ENCODE data around the gene NCBP3. TPM values are rescaled to one million over a fixed set of nuclear protein-coding genes. Genes with fewer than 3 reads are reported as not detected.
A peak's percentile ranks its signal among the peaks of the same experiment; 100 is the strongest.
"Not testable (repeated sequence)": the region's sequence is repeated elsewhere in the genome, so short reads cannot be mapped to it uniquely, and the experiment has no call there.

Gene NCBP3
- total RNA-seq, 2 experiments from 2014 or later = 46.3 to 48.7 TPM

GRCh38 chr17:3800362-3801271, 45.4 kb downstream of the NCBP3 start, which contains the start of gene ITGAE:
ITGAE (minus strand) TSS chr17:3801188; CDS start chr17:3801144, 44 bp downstream.
- Mint-ChIP-seq H3K27ac (peak within 1 kb of the TSS; percentile 90), H3K4me3 (peak within 1 kb of the TSS; percentile 81)
- CTCF ChIA-PET = interaction anchor here (0.8 to 3.3 kb wide), 8 partner anchors 11 to 62 kb away, joined by 3 to 31 read pairs (median 4); no protein-coding TSS in a partner anchor

GRCh38 chr17:3799181-3799945, 46.7 kb downstream of the NCBP3 start:
- ATAC-seq (no peak), DNase-seq (no peak)
- Mint-ChIP-seq H3K27ac (peak overlapping the region; percentile 86), H3K27me3 (peaks cover 2% of the 10 kb centered on the region), H3K4me1 (peaks cover 86% of the 10 kb centered on the region), H3K36me3 (peaks cover 25% of the 10 kb centered on the region), H3K4me3 (peak overlapping the region; percentile 81), H3K9me3 (ENCODE audit: low read depth) (no peaks in the 10 kb centered on the region)
- CTCF ChIA-PET = interaction anchor here (0.6 to 3.3 kb wide), 4 partner anchors 12 to 1359 kb away, joined by 3 to 31 read pairs (median 4); no protein-coding TSS in a partner anchor

More at GRCh38 chr17:3800362-3801271, 45.4 kb downstream of the NCBP3 start, which contains the start of gene ITGAE:
- H3K36me3 Mint-ChIP-seq = peaks cover 23% of the 10 kb centered on the region
- ATAC-seq = peak; percentile 8
- H3K4me1 Mint-ChIP-seq = peaks cover 84% of the 10 kb centered on the region
- no peaks in the 10 kb centered on the region for H3K9me3 Mint-ChIP-seq (ENCODE audit: low read depth)
- peak; percentile 61 for DNase-seq
- peaks cover 2% of the 10 kb centered on the region for H3K27me3 Mint-ChIP-seq

GRCh38 chr17:3798273-3799180, 47.5 kb downstream of the NCBP3 start:
- Mint-ChIP-seq H3K27ac (peak overlapping the region; percentile 86), H3K27me3 (peaks cover 2% of the 10 kb centered on the region), H3K4me3 (peak overlapping the region; percentile 81), H3K36me3 (peaks cover 25% of the 10 kb centered on the region), H3K9me3 (ENCODE audit: low read depth) (no peaks in the 10 kb centered on the region), H3K4me1 (peaks cover 87% of the 10 kb centered on the region)
- DNase-seq (no peak), ATAC-seq (no peak)
- CTCF ChIA-PET = interaction anchor here (0.8 to 3.3 kb wide), 2 partner anchors 60 to 87 kb away, joined by 3 to 31 read pairs; no protein-coding TSS in a partner anchor

GRCh38 chr17:3796822-3797170, 49.2 kb downstream of the NCBP3 start:
- DNase-seq = peak; percentile 86
- CTCF ChIA-PET = interaction anchor here (0.8 to 3.5 kb wide), 11 partner anchors 25 to 168 kb away, joined by 3 to 27 read pairs (median 6); partner anchors contain the start of gene NCBP3
- Mint-ChIP-seq H3K9me3 (ENCODE audit: low read depth) (no peaks in the 10 kb centered on the region), H3K4me3 (peak overlapping the region; percentile 81), H3K4me1 (peaks cover 85% of the 10 kb centered on the region), H3K27ac (peak overlapping the region; percentile 86), H3K36me3 (peaks cover 27% of the 10 kb centered on the region), H3K27me3 (peaks cover 3% of the 10 kb centered on the region)
- ATAC-seq = peak; percentile 41

GRCh38 chr17:3796110-3796821, 49.8 kb downstream of the NCBP3 start:
- Mint-ChIP-seq H3K4me3 (peak overlapping the region; percentile 81), H3K36me3 (peaks cover 30% of the 10 kb centered on the region), H3K27me3 (peaks cover 6% of the 10 kb centered on the region), H3K9me3 (ENCODE audit: low read depth) (no peaks in the 10 kb centered on the region), H3K27ac (peak overlapping the region; percentile 86), H3K4me1 (peaks cover 85% of the 10 kb centered on the region)
- DNase-seq = peak; percentile 99
- CTCF ChIA-PET = interaction anchor here (0.6 to 3.5 kb wide), 14 partner anchors 8 to 169 kb away, joined by 3 to 27 read pairs (median 6); partner anchors contain the start of gene NCBP3
- peak; percentile 64 for ATAC-seq

- peak; percentile 66 for DNase-seq
- CTCF ChIA-PET = interaction anchor here (0.9 to 3.5 kb wide), 11 partner anchors 9 to 112 kb away, joined by 3 to 27 read pairs (median 6); no protein-coding TSS in a partner anchor
- peak; percentile 14 for ATAC-seq
- peak overlapping the region; percentile 86 for H3K27ac Mint-ChIP-seq
- H3K4me3 Mint-ChIP-seq = peak overlapping the region; percentile 81
- H3K9me3 Mint-ChIP-seq (ENCODE audit: low read depth) = no peaks in the 10 kb centered on the region
- H3K4me1 Mint-ChIP-seq = peaks cover 86% of the 10 kb centered on the region
- H3K36me3 Mint-ChIP-seq = peaks cover 29% of the 10 kb centered on the region
- H3K27me3 Mint-ChIP-seq = peaks cover 6% of the 10 kb centered on the region
These were observed 50.5 kb downstream of the NCBP3 start for GRCh38 chr17:3795390-3796102.

GRCh38 chr17:3794557-3795389, 51.3 kb downstream of the NCBP3 start:
- peak overlapping the region; percentile 81 for H3K4me3 Mint-ChIP-seq
- H3K27ac Mint-ChIP-seq = peak overlapping the region; percentile 86
- H3K27me3 Mint-ChIP-seq = peaks cover 6% of the 10 kb centered on the region
- CTCF ChIA-PET = interaction anchor here (0.9 to 3.5 kb wide), 8 partner anchors 9 to 112 kb away, joined by 3 to 27 read pairs (median 3); no protein-coding TSS in a partner anchor
- peaks cover 33% of the 10 kb centered on the region for H3K36me3 Mint-ChIP-seq
- peaks cover 90% of the 10 kb centered on the region for H3K4me1 Mint-ChIP-seq
- ATAC-seq (peak; percentile 58), DNase-seq (peak; percentile 88)
- no peaks in the 10 kb centered on the region for H3K9me3 Mint-ChIP-seq (ENCODE audit: low read depth)

GRCh38 chr17:3794152-3794551, 51.9 kb downstream of the NCBP3 start:
- ATAC-seq; H3K27ac Mint-ChIP-seq; H3K27me3 Mint-ChIP-seq; H3K9me3 Mint-ChIP-seq (ENCODE audit: low read depth); DNase-seq; CTCF ChIA-PET; H3K4me3 Mint-ChIP-seq: not testable (repeated sequence)
- peaks cover 31% of the 10 kb centered on the region for H3K36me3 Mint-ChIP-seq
- peaks cover 91% of the 10 kb centered on the region for H3K4me1 Mint-ChIP-seq

GRCh38 chr17:3793258-3793657, 52.8 kb downstream of the NCBP3 start:
- not testable (repeated sequence) for H3K9me3 Mint-ChIP-seq (ENCODE audit: low read depth); H3K4me3 Mint-ChIP-seq; ATAC-seq; DNase-seq; H3K27ac Mint-ChIP-seq; H3K27me3 Mint-ChIP-seq
- Mint-ChIP-seq H3K36me3 (peaks cover 28% of the 10 kb centered on the region), H3K4me1 (peaks cover 90% of the 10 kb centered on the region)
- CTCF ChIA-PET = interaction anchor here (2.0 kb wide), 1 partner anchor 53 kb away, joined by 4 read pairs; the partner anchor contains the start of gene NCBP3

- H3K27me3 Mint-ChIP-seq = peaks cover 6% of the 10 kb centered on the region
- DNase-seq (no peak), ATAC-seq (no peak)
- no peaks in the 10 kb centered on the region for H3K9me3 Mint-ChIP-seq (ENCODE audit: low read depth)
- H3K27ac Mint-ChIP-seq = no peak overlapping the region
- CTCF ChIA-PET = interaction anchor here (1.5 to 2.0 kb wide), 3 partner anchors 35 to 54 kb away, joined by 4 to 8 read pairs (median 5); partner anchors contain the start of gene NCBP3
- peaks cover 30% of the 10 kb centered on the region for H3K36me3 Mint-ChIP-seq
- H3K4me1 Mint-ChIP-seq = peaks cover 88% of the 10 kb centered on the region
- no peak overlapping the region for H3K4me3 Mint-ChIP-seq
These were observed 53.6 kb downstream of the NCBP3 start for GRCh38 chr17:3792481-3792880.
